CD4-positive, alpha-beta T cell (primary cell): ENCODE results near the gene APBA2. TPM values are rescaled to one million over a fixed set of nuclear protein-coding genes. Genes with fewer than 3 reads are reported as not detected.
A peak's percentile ranks its signal among the peaks of the same experiment; 100 is the strongest.

Experiments
- ATAC-seq: fragments of 200-7000 bp; cut with Tn5 transposase; one replicate; pipeline ENCODE4 v1.10.0; 2022; ENCODE audit warnings: mild to moderate bottlenecking; ENCODE audit not compliant: poor library complexity
- CTCF ChIA-PET: fragments of 350-600 bp; sonication (Branson Sonifier 250); formaldehyde crosslinking; loops from one replicate; lab custom pipeline; 2021; ENCODE audit warnings: antibody characterized with exemption, inconsistent platforms; lab: Charles Lee
- POLR2A ChIA-PET: fragments of 350-600 bp; sonication (Branson Sonifier 250); formaldehyde crosslinking; loops from one replicate; lab custom pipeline; 2021; ENCODE audit warnings: antibody characterized with exemption, inconsistent platforms; lab: Charles Lee
- DNase-seq, 14 experiments: peaks; one replicate each; pipeline ENCODE4 v3.0.0-alpha.2; 2013 to 2020; ENCODE audit warnings: mixed read lengths in 2 of 14
- H3K27ac ChIP-seq, 2 donors: one replicate each; pipeline versions ENCODE4 v1.5.1 to v1.7.0; 2013; ENCODE audit warnings: low read length in 2 of 2, low read depth in 1 of 2, mild to moderate bottlenecking in 1 of 2
- H3K27me3 ChIP-seq, 2 experiments: 1 replicate in 1 of 2; 2 replicates in 1 of 2; pipeline versions ENCODE4 v1.6.1 to v1.7.0; 2013; ENCODE audit warnings: low read length in 2 of 2, control low read depth in 1 of 2, mild to moderate bottlenecking in 1 of 2, moderate library complexity in 1 of 2; ENCODE audit not compliant: insufficient read depth in 2 of 2, control insufficient read depth in 1 of 2
- H3K36me3 ChIP-seq: one replicate; pipeline ENCODE4 v1.6.1; 2013; ENCODE audit warnings: low read length, control low read depth; ENCODE audit not compliant: insufficient read depth
- H3K4me1 ChIP-seq: one replicate; pipeline ENCODE4 v1.6.1; 2013; ENCODE audit warnings: low read length, control low read depth; ENCODE audit not compliant: insufficient read depth
- H3K4me3 ChIP-seq: one replicate; pipeline ENCODE4 v1.5.1; 2013; ENCODE audit warnings: mild to moderate bottlenecking, low read length, moderate library complexity
- H3K9me3 ChIP-seq, 2 experiments: 1 replicate in 1 of 2; 2 replicates in 1 of 2; pipeline versions ENCODE4 v1.6.1 to v1.7.0; 2013; ENCODE audit warnings: low read length in 2 of 2, mild to moderate bottlenecking in 2 of 2, control low read depth in 1 of 2, moderate library complexity in 1 of 2; ENCODE audit not compliant: control insufficient read depth in 1 of 2, insufficient read depth in 1 of 2
- H3K27ac Mint-ChIP-seq: one replicate; pipeline ENCODE4 v1.8.0; 2020; ENCODE audit warnings: mixed read lengths
- H3K27me3 Mint-ChIP-seq: one replicate; pipeline ENCODE4 v1.8.0; 2021; ENCODE audit warnings: mixed read lengths
- H3K36me3 Mint-ChIP-seq: one replicate; pipeline ENCODE4 v1.8.0; 2021; ENCODE audit warnings: low read depth, mixed read lengths
- H3K4me1 Mint-ChIP-seq: one replicate; pipeline ENCODE4 v1.8.0; 2021; ENCODE audit warnings: low read depth, mixed read lengths
- H3K4me3 Mint-ChIP-seq: one replicate; pipeline ENCODE4 v1.8.0; 2020; ENCODE audit warnings: mild to moderate bottlenecking, mixed read lengths
- H3K9me3 Mint-ChIP-seq: one replicate; pipeline ENCODE4 v1.8.0; 2020; ENCODE audit warnings: mixed read lengths
- intact Hi-C, 2 experiments: fragments of 100-400 bp; cut with DNase I in 1 of 2; cut with micrococcal nuclease in 1 of 2; formaldehyde crosslinking; loops; one replicate each; pipeline versions ENCODE4 v1.15.1 to v1.9.0; 2023 to 2025; cut with DNase I, micrococcal nuclease
- total RNA-seq, 174 experiments: library from RNA in 2 of 174; stranded (reverse) in 2 of 174; gene quantifications; one replicate each; pipeline ENCODE4 v1.2.3 and lab custom pipeline; 2021 to 2026
- TF ChIP-seq, protein P1 (sequence below): fragments of 200-600 bp; IDR thresholded peaks from one replicate; pipeline ENCODE4 v1.8.0; 2022; ENCODE audit warnings: antibody characterized with exemption, mild to moderate bottlenecking

Gene APBA2
- total RNA-seq, 2 experiments from 2014 or later = 123 to 126 TPM

DNA sequence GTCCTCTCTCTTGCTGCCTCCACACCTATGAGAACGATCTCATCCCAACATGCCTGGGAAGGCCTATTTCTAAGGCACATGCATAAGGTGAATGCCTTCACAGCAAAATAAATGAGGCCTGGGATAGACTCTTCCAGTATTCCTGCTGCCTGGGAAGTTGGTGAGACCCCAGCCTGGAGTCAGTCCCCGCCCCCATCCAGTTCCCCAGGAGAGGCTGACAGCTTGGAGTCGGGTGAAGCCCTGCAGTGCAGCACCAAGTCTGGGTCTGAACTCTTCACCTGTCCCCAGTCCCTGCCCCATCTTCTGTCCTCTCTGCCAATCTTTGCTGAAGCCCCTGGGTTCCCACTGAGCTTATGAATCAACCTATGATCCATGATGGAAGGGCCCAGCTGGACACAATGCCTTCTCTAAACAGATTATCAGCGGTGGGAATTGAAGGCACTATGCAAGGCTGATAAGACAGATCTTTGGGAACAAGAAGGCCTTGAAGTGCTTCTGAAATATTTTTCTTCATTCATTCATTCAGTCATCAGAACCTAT lies 10.2 kb upstream of the APBA2 start:
- DNase-seq (no peak), ATAC-seq (no peak)
- ChIA-PET CTCF (no interaction called here), POLR2A (interaction anchor here (0.9 kb wide), 1 partner anchor 10 kb away, joined by 4 read pairs; the partner anchor contains the start of gene APBA2)
- Histone ChIP-seq H3K27ac (no peak overlapping the region), H3K36me3 (no peaks in the 10 kb centered on the region), H3K4me1 (peaks cover 19% of the 10 kb centered on the region), H3K4me3 (no peak overlapping the region), H3K27me3 (no peaks in the 10 kb centered on the region), H3K9me3 (no peaks in the 10 kb centered on the region)
- Mint-ChIP-seq H3K27me3 (no peaks in the 10 kb centered on the region), H3K9me3 (no peaks in the 10 kb centered on the region), H3K36me3 (no peaks in the 10 kb centered on the region), H3K27ac (no peak overlapping the region), H3K4me3 (peak overlapping the region; percentile 28), H3K4me1 (peaks cover 23% of the 10 kb centered on the region)
- intact Hi-C loops = no loop called here
- TF ChIP-seq, protein P1, sequence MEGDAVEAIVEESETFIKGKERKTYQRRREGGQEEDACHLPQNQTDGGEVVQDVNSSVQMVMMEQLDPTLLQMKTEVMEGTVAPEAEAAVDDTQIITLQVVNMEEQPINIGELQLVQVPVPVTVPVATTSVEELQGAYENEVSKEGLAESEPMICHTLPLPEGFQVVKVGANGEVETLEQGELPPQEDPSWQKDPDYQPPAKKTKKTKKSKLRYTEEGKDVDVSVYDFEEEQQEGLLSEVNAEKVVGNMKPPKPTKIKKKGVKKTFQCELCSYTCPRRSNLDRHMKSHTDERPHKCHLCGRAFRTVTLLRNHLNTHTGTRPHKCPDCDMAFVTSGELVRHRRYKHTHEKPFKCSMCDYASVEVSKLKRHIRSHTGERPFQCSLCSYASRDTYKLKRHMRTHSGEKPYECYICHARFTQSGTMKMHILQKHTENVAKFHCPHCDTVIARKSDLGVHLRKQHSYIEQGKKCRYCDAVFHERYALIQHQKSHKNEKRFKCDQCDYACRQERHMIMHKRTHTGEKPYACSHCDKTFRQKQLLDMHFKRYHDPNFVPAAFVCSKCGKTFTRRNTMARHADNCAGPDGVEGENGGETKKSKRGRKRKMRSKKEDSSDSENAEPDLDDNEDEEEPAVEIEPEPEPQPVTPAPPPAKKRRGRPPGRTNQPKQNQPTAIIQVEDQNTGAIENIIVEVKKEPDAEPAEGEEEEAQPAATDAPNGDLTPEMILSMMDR = no peak

DNA sequence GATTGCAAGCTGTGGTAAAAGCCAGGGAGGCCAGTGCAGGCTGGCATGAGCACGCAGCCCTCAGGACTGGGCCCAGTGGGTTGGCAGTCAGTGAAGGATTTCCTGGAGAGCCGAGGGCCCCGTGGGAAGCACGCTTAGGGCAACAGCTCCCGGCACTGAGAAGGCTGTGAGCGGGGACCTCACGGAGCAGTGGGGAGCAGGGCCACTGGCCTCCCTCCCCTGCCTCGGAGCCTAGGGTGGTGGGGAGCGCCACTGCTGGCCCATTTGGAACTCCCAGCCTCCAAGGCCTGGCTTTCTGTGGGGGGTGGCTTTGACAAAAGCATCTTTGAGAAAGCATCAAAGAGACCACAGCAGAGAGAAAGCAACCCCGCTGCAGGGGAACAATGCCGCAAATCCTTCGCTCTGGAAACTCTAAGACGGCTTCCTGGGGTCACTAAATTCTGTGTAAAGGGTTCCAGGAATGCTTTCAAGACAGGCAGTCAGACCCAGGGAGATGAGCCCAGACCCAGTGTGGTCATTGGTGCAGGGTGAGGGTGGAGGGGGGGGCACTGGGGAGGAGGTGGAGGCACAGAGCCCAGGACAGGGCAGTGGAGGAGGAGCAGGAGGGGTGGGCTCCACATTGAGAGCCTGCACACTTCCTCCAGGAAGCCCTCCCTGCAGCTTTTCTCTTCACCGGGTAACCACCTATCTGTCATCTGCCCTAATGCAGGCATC lies 9.5 kb upstream of the APBA2 start:
- H3K36me3 ChIP-seq = no peaks in the 10 kb centered on the region
- no peaks in the 10 kb centered on the region for H3K9me3 ChIP-seq
- POLR2A ChIA-PET = interaction anchor here (0.9 kb wide), 1 partner anchor 9 kb away, joined by 4 read pairs; the partner anchor contains the start of gene APBA2
- ATAC-seq = peak; percentile 37
- TF ChIP-seq, protein P1 = no peak
- H3K36me3 Mint-ChIP-seq = no peaks in the 10 kb centered on the region
- intact Hi-C loops = loop anchor here in 1 of 2 experiments (1.0 kb wide), 1 partner anchor 99 kb away; no protein-coding TSS in a partner anchor
- no peak overlapping the region for H3K27ac ChIP-seq
- CTCF ChIA-PET = no interaction called here
- no peak overlapping the region for H3K4me3 ChIP-seq
- H3K9me3 Mint-ChIP-seq = no peaks in the 10 kb centered on the region
- peaks cover 19% of the 10 kb centered on the region for H3K4me1 ChIP-seq
- no peaks in the 10 kb centered on the region for H3K27me3 Mint-ChIP-seq
- no peak overlapping the region for H3K27ac Mint-ChIP-seq
- DNase-seq = no peak
- peaks cover 23% of the 10 kb centered on the region for H3K4me1 Mint-ChIP-seq
- no peaks in the 10 kb centered on the region for H3K27me3 ChIP-seq
- H3K4me3 Mint-ChIP-seq = no peak overlapping the region

DNA sequence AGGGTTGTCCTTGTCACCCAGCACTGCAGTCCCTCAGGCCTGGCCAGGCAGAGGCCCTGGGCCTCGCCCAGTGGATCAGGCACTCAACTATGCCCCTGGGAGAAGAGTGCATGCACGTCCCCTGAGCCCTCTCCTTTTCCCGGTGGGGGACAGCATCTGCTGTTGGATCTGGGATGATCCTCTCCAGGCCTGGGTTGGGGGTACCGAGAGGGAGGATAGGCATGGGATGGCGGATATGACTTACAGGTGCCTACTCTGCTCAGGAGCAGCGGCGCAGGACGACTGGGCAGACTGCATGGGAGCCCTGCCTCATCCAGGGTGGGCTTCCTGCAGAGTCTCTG lies 9.0 kb upstream of the APBA2 start:
- ATAC-seq (no peak), DNase-seq (no peak)
- H3K27ac ChIP-seq = no peak overlapping the region
- Mint-ChIP-seq H3K4me3 (no peak overlapping the region), H3K9me3 (no peaks in the 10 kb centered on the region), H3K36me3 (no peaks in the 10 kb centered on the region), H3K27ac (no peak overlapping the region), H3K4me1 (peaks cover 23% of the 10 kb centered on the region), H3K27me3 (no peaks in the 10 kb centered on the region)
- H3K4me1 ChIP-seq = peaks cover 19% of the 10 kb centered on the region
- ChIA-PET CTCF (no interaction called here), POLR2A (no interaction called here)
- H3K27me3 ChIP-seq = no peaks in the 10 kb centered on the region
- no peak overlapping the region for H3K4me3 ChIP-seq
- TF ChIP-seq, protein P1 = no peak
- H3K9me3 ChIP-seq = no peaks in the 10 kb centered on the region
- intact Hi-C loops = loop anchor here in 1 of 2 experiments (1.0 kb wide), 1 partner anchor 98 kb away; no protein-coding TSS in a partner anchor
- H3K36me3 ChIP-seq = no peaks in the 10 kb centered on the region
